ENCODE measurements around the gene UBAP1.
"Not testable (repeated sequence)": the region's sequence is repeated elsewhere in the genome, so short reads cannot be mapped to it uniquely, and the experiment has no call there.

The UBAP1 gene

DNA sequence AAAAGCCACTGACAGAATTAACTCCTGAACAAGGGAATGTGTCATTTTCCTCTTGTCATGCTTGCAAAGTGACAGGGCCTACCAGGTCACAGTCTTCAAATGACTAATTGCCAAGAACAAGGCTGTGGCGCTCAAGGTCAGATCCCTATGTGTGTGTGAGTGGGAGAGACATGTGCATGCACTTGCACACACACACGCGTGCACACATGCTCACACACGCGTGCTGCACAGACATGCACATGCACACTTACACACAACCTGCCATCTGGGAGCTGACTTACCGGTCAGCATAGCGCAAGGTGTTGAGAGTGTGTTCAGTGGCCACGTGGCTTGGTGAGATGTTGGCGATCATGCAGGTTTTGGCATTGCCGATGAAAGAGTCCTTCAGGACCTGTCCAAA lies 80.5 kb downstream of the UBAP1 start:
- no peak for DNase-seq (ENCODE audit: low read depth in 4 of 4, low spot score in 1 of 4)

DNA sequence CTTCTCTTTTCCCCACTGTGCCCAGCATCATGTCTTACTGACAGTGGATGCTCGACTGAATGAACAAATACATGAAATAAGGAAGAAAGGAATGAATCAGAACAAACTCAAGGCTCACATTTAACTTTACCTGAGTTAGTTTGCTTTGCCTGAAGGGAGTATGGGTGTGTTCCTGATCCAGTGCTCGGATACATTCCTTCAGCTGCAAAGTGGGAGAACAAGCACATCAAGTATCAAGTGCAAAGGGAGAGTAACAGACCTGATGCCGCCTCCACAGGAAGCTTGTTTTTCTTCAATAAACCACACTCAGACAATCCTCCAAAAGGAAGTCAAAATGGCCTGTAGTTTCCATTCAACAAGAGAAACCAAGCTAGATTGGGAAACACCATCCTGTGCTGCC lies 84.1 kb downstream of the UBAP1 start:
- DNase-seq (ENCODE audit: low read depth in 4 of 4, low spot score in 1 of 4), result no peak

DNA sequence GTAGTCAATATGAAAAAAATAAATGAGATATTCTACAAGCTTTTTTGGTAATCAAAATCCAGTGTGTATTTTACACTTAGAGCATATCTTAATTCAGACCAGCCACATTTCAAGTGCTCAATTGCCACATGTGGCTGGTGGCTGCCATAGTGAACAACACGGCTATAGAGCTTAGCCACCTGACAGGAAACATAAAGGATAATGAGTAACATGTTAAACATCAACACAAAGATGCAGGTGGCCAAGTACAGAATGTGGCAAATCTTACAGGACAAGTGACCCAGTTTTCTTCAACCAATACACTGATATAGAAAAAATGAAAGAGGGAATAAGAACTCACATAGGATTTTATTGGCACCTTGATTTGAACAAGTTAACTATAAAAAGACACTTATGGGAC lies 88.8 kb downstream of the UBAP1 start:
- no peak for DNase-seq (ENCODE audit: low read depth in 4 of 4, low spot score in 1 of 4)

DNA sequence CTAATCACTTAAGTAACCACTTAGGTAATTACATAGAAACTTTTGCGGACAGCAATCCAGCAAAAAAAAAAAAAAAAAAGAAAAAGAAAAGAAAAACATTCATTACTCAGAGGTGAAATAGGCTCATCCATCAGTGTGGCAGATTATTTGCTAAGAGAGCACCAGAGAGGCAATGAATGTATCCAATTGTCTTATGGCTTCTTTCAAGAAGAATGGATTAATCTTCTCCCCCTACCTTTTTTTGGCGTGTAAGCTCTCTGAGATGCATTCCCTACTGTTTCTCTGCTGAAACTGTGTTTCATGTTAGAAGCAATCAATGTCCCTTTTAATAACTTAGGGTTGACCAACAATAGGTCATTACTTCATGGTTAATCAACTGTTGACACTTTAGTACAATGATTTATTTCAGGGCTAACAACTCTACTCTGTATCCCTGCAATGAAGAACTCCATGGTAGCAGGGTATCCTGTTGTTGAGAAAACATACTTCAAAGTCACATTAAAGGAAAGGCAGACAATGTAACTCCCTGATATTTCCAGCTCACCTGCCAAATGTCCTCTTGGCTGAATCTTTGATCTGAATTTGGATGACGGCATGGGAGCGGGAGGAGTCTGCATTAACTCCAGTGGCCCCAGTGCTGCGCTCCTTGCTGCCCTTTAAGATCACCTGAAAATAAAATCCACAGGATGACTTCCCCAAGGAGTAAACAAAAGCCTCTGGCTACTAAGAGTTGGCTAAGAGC lies 92.6 kb downstream of the UBAP1 start:
- DNase-seq (ENCODE audit: low read depth in 4 of 4, low spot score in 1 of 4), result no peak

DNA sequence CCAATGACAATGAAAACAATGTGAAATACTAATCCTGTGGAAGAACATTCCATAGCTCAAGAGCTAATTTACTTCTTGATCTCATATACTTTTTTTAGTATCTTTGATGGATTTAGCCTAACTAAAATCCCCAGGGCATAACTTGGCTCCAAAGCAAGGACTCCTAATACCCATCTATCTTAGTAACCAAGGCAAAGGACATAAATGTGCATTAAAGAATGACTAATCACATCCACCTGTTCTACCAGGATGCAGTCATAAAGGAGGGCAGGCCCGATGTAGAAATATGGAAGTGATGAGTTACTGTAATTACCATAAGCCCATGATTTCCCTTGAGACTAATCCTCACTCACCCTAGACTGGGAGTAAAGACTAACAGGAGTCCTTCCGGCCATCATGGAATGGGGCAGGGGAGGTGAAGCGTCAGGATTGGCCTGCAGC lies 93.3 kb downstream of the UBAP1 start:
- no peak for DNase-seq (ENCODE audit: low read depth in 4 of 4, low spot score in 1 of 4)

DNA sequence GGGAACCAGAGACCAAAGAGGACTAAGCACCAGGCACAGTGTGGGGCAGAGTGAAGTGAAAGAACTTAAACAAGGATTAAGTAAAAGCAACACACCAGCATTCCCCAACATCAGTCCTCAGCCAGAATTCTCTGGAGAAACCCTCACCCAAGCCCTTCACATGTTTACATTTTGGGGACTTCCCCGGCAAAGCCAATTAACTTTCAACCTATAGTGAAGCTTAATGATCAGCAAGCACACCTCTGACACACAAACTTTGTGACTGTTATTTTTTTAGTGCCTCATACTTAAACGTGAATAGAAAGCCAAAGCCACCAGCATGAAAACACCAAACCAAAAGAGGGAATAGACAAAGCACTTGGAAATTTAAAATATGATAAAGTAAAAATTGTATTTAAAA lies 94.7 kb downstream of the UBAP1 start:
- DNase-seq (ENCODE audit: low read depth in 4 of 4, low spot score in 1 of 4), result not testable (repeated sequence)

DNA sequence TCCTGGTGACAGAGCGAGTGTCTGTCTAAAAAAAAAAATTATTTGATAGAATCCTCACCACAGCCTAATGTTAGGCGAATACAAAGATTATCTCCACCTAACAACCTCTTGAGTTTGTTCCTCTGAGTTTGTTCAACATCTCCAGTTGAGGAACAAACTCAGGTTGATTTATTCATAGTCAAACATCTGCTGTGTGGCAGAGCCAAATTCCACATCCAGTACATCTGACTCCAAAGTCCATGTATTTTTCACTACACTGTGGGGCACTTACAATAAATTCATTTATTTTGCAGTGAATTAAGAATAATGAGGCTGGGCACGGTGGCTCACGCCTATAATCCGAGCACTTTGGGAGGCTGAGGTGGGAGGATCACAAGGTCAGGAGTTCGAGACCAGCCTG lies 97.0 kb downstream of the UBAP1 start:
- DNase-seq (ENCODE audit: low read depth in 4 of 4, low spot score in 1 of 4), result no peak

DNA sequence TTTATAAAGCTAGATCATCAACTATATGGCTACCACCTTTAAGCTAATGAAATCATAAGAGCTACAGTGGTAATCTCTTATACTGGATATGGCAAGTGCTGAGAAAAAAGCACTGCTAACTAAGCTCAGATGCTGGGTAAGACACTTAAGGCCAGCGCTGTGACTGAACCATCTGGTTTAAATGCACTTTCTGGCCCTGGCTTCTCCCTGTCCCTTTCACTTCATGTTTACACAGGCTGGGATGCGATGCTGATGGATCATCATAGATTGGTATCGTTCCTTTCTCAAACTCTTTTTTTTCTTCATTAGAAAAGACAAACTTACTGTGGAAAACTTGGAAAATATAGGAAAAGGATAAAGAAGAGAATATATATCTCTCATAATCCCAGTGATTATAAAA lies 97.9 kb downstream of the UBAP1 start:
- DNase-seq (ENCODE audit: low read depth in 4 of 4, low spot score in 1 of 4), result no peak

DNA sequence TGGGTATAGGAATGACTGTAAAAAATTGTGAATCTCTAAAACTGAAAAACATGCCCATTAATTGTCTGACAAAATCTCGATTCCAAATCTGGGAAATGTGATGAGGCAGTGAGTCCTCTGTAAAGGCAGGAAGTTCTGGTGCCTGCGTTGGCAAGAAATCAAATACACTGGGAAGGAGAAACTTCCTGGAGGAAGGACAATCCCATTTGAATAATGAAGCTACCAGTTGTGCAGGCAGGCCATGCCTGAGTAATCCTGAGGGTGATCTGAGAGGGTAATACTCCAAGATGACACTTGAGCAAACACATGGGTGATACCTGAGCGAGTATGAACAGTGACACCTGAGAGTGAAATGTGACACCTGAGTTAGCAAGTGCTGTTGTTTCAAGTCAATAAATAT lies 100.6 kb downstream of the UBAP1 start:
- DNase-seq (ENCODE audit: low read depth in 4 of 4, low spot score in 1 of 4), result no peak

DNA sequence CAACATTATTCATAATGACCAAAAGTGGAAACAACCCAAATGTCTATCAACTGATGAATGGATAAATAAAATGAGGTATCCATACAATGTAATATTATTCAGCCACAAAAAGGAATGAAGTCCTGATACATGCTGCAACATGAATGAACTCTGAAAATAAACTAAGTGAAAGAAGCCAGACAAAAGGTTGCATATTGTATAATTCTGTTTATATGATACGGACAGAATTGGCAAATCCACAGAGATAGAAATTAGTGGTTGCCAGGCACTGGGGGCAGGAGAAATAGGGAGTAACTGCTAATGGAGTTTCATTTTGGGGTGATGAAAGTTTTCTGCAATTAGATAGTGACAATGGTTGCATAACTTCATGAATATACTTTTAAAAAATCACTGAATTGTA lies 103.3 kb downstream of the UBAP1 start:
- DNase-seq (ENCODE audit: low read depth in 4 of 4, low spot score in 1 of 4), result no peak

DNA sequence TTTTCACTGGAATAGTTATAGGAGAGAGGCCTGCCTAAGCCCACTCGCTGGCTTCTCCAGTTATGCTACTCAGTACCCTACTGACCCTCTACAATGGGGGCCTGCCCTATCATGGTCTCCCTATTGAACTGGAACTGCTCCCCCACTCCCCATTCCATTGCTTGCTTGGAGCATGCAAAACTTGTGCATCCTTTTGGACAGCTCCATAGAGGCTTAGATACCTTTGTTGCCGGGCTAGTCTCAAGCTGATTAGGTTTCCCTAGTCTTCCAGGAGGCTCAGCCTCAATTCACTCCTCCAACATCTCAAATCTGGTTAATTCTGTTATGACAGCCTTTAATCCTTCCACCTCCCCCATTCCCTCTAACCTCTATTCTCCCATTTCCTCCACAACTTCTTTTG lies 110.3 kb downstream of the UBAP1 start:
- DNase-seq (ENCODE audit: low read depth in 4 of 4, low spot score in 1 of 4), result no peak

DNA sequence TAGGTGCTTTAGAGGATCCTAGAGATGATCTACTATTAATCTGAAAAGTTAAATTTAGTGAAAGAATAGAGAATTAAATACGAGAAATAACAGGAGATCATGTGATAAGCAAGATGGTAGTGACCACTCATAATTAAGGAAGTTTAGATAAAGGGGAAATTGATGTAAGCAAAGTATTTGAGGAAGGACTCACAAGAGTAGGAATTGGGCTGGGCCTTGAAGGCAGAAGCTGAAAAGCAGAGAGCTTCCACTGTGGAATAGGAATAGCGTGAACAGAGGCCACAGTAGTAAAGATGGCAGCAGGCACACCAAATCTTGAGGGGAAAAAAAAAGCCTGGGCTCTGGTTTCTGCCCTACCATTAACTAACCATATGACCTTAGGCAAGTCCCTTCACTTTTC lies 112.2 kb downstream of the UBAP1 start:
- no peak for DNase-seq (ENCODE audit: low read depth in 4 of 4, low spot score in 1 of 4)

DNA sequence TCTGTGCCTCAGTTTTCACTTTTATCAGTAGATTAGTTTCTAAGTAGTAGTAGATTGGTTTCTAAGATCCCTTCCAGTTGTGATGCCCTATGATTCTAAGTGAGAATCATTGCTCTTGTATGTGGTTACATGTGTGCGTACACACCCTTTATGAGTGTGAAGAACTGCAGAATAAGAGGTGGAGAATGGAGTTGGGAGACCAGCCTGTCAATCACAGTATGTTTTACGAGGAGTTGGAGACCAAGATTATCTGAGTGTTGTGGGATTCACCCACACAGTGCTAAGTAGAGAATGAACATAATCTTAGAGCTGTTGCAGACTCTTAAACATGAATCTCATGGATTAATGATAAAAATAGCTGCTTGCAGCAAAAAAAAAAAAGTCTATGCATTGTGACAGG lies 112.6 kb downstream of the UBAP1 start:
- DNase-seq (ENCODE audit: low read depth in 4 of 4, low spot score in 1 of 4), result no peak

DNA sequence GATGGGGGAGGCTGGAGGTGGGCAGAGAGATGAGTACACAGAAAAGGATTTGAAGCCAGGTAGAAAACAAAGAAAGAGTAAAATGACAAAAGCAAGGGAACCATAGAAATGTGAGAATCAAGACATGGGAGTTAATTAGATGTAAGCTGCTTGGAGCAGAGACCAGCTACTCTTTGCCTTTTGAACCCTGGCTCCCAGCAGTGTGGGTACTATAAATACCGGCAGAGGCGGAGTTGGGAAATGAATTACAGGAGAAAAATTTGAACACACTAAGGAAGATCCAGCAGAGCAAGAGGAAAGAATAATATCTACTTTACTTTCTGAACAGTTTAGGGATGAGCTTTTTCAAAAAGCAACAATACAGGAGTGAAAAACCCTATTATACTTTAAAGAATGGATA lies 113.7 kb downstream of the UBAP1 start:
- DNase-seq (ENCODE audit: low read depth in 4 of 4, low spot score in 1 of 4), result no peak

DNA sequence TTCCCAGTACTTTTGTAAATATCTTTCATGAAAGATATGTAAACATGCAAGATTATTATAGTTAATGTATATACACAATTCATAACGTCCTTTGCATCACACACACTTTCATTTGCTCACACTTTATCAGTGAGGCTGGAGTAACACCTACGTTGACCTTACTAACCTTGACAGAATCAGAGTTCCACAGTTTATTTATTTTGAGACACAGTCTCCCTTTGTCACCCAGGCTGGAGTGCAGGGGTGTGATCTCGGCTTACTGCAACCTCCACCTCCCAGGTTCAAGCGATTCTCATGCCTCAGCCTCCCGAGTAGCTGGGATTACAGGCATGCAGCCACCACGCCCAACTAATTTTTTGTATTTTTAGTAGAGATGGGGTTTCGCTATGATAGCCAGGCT lies 122.2 kb downstream of the UBAP1 start:
- DNase-seq (ENCODE audit: low read depth in 4 of 4, low spot score in 1 of 4), result not testable (repeated sequence)
